ENCODE results near the gene ZBTB46. TPM values are rescaled to one million over a fixed set of nuclear protein-coding genes. Genes with fewer than 3 reads are reported as not detected.

The ZBTB46 gene
- total RNA-seq, 4 donors from 2014 or later = 15.9 to 39.9 (median 27.7) TPM

DNA sequence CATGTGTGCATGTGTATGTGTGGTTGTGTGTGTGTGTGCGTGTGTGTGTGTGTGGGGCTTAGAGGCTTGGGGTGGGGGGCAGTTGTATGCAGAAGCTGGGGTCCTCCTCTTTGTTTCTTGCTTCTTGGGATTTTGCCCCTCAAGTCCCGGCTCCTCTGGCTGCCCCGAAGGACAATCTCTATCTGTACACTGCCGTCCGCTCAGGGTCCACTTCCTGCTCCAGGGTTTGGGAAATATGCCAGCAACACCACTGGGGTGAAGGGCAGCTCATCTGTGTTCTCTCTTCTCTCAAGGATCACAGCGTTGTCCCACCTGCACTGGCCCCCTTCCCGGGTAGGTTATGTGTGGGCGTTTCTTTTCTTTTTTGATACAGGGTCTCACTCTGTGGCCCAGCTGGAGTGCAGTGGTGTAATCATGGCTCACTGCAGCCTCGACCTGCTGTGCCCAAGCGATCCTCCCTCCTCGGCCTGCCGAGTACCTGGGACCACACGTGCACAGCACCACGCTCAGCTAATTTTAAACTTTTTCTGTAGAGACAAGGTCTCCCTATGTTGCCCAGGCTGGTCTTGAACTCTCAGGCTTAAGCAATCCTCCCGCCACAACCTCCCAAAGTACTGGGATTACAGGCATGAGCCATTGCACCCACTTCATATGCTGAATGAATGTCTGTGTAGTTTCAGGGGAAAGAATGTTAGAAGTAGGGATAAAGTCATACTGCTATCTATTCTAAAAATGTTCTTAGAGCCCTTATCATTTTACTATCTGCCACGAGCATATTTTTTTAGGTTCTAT lies 65.8 kb downstream of the ZBTB46 start:
- H3K4me3 ChIP-seq (replicated peaks in 1 of 3) = no peak overlapping the region
- intact Hi-C loops (cut with DNase I) = no loop called here
- DNase-seq = no peak
- H3K27me3 ChIP-seq = no peaks in the 10 kb centered on the region
- no peaks in the 10 kb centered on the region for H3K4me1 ChIP-seq
- H3K36me3 ChIP-seq = peaks cover 19 to 20% of the 10 kb centered on the region in 2 donors
- 71 to 78% methylated on average over 16 of the region's 16 CpGs for WGBS, 2 donors
- H3K27ac ChIP-seq = no peak overlapping the region
- TF ChIP-seq, protein P1, sequence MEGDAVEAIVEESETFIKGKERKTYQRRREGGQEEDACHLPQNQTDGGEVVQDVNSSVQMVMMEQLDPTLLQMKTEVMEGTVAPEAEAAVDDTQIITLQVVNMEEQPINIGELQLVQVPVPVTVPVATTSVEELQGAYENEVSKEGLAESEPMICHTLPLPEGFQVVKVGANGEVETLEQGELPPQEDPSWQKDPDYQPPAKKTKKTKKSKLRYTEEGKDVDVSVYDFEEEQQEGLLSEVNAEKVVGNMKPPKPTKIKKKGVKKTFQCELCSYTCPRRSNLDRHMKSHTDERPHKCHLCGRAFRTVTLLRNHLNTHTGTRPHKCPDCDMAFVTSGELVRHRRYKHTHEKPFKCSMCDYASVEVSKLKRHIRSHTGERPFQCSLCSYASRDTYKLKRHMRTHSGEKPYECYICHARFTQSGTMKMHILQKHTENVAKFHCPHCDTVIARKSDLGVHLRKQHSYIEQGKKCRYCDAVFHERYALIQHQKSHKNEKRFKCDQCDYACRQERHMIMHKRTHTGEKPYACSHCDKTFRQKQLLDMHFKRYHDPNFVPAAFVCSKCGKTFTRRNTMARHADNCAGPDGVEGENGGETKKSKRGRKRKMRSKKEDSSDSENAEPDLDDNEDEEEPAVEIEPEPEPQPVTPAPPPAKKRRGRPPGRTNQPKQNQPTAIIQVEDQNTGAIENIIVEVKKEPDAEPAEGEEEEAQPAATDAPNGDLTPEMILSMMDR (IDR thresholded peaks at IDR 0.05) = no peak
- TF ChIP-seq POLR2A (IDR thresholded peaks at IDR 0.05) = no peak
- no peaks in the 10 kb centered on the region for H3K9me3 ChIP-seq

DNA sequence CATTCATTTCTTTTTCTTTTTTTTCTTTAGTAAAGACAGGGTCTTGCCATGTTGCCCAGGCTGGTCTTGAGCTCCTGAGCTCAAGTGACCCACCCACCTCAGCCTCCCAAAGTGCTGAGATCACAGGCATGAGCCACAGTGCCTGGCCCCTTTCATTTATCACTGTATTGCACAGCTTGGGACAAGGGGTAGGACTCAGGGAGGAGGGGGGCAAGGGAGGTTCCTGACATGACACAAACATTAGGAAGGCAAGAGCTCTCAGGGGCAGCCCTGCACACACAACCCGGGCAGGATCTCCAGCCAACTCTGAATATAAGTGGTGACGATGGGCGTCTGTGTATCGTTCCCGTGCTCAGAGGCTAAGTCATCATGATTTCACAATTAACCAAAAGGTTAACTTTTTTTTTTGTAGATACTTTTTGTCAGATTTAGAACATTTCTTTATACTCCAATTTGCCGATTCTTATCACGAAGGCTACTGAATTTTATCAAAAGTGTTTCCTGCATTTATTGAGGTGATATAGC lies 71.6 kb downstream of the ZBTB46 start:
- no peaks in the 10 kb centered on the region for H3K4me1 ChIP-seq
- 88 to 89% methylated on average over 7 of the region's 7 CpGs for WGBS, 2 donors
- no peaks in the 10 kb centered on the region for H3K36me3 ChIP-seq
- intact Hi-C loops (cut with DNase I) = no loop called here
- H3K9me3 ChIP-seq = no peaks in the 10 kb centered on the region
- TF ChIP-seq, protein P1 (IDR thresholded peaks at IDR 0.05) = no peak
- H3K27me3 ChIP-seq = no peaks in the 10 kb centered on the region
- DNase-seq = no peak
- no peak overlapping the region for H3K4me3 ChIP-seq (replicated peaks in 1 of 3)
- no peak overlapping the region for H3K27ac ChIP-seq

DNA sequence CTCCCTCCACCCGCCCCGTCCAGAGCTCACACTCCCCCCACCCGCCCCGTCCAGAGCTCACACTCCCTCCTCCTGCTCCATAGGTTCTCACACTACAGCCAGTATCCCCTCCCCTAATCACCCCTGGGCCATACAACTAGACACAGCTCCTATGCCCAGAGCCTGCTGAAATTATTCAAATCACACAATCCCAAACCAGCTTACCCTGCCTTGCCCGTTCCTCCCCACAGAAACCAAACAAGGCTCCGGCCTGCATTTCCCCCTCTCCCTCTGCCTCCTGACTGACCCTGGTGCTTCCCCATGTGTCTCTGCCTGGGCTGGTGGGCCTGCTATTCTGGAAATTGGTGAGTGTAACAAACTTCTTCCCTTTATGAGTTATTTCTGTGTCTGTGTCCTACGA lies 72.9 kb downstream of the ZBTB46 start:
- Histone ChIP-seq H3K4me3 (replicated peaks in 1 of 3) (no peak overlapping the region), H3K27me3 (no peaks in the 10 kb centered on the region), H3K27ac (no peak overlapping the region), H3K36me3 (no peaks in the 10 kb centered on the region), H3K4me1 (peaks cover 0 to 3% of the 10 kb centered on the region in 2 donors), H3K9me3 (no peaks in the 10 kb centered on the region)
- DNase-seq = no peak
- intact Hi-C loops (cut with DNase I) = no loop called here
- TF ChIP-seq POLR2A (IDR thresholded peaks at IDR 0.05) = no peak
- TF ChIP-seq, protein P1 (IDR thresholded peaks at IDR 0.05) = no peak
- WGBS, 2 donors = 92% methylated on average over 3 to 4 of the region's 7 CpGs

DNA sequence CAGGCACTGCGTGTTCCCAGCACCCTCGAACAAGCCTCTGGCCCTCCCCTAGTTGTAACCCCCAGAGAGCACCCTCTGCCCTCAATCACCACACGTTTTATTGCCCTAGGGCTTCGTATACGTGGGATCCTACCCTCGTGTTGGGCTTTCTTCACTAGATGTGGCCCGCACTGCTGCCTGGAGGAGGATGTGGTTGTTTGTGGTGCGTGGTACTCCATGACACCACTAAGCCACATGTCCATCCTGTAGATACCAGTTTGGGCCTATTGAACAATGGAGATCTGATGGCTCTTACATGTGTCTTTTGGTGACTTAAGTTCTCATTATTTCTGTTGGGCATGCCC lies 74.4 kb downstream of the ZBTB46 start:
- Histone ChIP-seq H3K9me3 (no peaks in the 10 kb centered on the region), H3K4me3 (replicated peaks in 1 of 3) (no peak overlapping the region), H3K36me3 (no peaks in the 10 kb centered on the region), H3K27me3 (no peaks in the 10 kb centered on the region), H3K27ac (no peak overlapping the region), H3K4me1 (peaks cover 9 to 17% of the 10 kb centered on the region in 2 donors)
- intact Hi-C loops (cut with DNase I) = no loop called here
- DNase-seq = no peak
- TF ChIP-seq, protein P1 (IDR thresholded peaks at IDR 0.05) = no peak
- TF ChIP-seq POLR2A (IDR thresholded peaks at IDR 0.05) = no peak
- 78 to 80% methylated on average over 8 of the region's 8 CpGs for WGBS, 2 donors

DNA sequence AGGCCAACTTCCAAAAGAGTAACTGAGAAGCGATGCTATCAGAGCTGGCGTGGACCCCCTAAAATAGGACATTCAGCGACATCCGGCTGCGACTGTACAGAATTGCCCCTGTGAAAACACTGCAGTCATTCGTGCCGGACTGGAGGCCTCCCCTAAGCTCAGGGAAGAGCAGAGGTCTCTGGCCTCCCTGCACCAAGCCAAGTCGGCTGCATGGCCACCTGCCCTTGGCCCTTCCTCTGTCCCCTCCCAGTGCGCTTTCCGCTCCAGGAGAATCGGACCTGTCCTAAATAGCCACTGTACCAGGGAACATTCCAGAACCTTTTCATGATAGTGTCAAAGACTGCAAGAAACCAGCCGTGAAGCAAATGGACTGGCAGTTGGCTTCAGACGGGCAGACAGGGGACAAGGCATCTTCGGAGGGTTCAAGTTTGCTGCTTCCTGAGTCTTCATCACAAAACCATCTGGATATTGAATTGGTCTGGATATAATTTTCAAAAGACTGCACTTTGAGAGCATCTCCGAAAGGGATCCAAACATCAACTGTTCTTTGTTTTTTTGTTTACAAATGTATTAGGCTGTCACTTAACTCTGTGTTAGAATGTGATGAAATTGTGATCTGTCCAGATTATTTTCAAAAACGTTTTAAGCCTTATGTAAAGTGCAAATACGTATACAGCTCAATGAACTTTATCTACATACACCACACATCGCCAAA lies 75.0 kb downstream of the ZBTB46 start:
- intact Hi-C loops (cut with DNase I) = no loop called here
- WGBS, 2 donors = 81 to 88% methylated on average over 18 of the region's 18 CpGs
- no peak for TF ChIP-seq POLR2A (IDR thresholded peaks at IDR 0.05)
- TF ChIP-seq, protein P1 (IDR thresholded peaks at IDR 0.05) = no peak
- no peak for DNase-seq
- Histone ChIP-seq H3K4me3 (replicated peaks in 1 of 3) (no peak overlapping the region), H3K9me3 (no peaks in the 10 kb centered on the region), H3K27ac (no peak overlapping the region), H3K36me3 (no peaks in the 10 kb centered on the region), H3K4me1 (peaks cover 9 to 17% of the 10 kb centered on the region in 2 donors), H3K27me3 (no peaks in the 10 kb centered on the region)

Measured in thyroid gland (tissue), 4 donors.